Measurements from ENCODE around the gene MISFA. TPM values are rescaled to one million over a fixed set of nuclear protein-coding genes. Genes with fewer than 3 reads are reported as not detected.

Gene MISFA
- total and polyA plus RNA-seq, 9 of the 15 experiments (the other 6 are each of a cell fraction or from before 2014, with no cell fraction given) = 1.6 to 6.3 (median 3.4) TPM

GRCh38 chr11:18632841-18633240 is 33.3 kb downstream of the MISFA start (continued):
- no peak for TF ChIP-seq SRSF1 (IDR thresholded peaks at IDR 0.05; ENCODE audit: low read depth, low read length)
- TF ChIP-seq, protein P1, sequence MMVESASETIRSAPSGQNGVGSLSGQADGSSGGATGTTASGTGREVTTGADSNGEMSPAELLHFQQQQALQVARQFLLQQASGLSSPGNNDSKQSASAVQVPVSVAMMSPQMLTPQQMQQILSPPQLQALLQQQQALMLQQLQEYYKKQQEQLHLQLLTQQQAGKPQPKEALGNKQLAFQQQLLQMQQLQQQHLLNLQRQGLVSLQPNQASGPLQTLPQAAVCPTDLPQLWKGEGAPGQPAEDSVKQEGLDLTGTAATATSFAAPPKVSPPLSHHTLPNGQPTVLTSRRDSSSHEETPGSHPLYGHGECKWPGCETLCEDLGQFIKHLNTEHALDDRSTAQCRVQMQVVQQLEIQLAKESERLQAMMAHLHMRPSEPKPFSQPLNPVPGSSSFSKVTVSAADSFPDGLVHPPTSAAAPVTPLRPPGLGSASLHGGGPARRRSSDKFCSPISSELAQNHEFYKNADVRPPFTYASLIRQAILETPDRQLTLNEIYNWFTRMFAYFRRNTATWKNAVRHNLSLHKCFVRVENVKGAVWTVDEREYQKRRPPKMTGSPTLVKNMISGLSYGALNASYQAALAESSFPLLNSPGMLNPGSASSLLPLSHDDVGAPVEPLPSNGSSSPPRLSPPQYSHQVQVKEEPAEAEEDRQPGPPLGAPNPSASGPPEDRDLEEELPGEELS (CRISPR knock-in tag; IDR thresholded peaks at IDR 0.05; ENCODE audit: borderline replicate concordance) = no peak

DNA sequence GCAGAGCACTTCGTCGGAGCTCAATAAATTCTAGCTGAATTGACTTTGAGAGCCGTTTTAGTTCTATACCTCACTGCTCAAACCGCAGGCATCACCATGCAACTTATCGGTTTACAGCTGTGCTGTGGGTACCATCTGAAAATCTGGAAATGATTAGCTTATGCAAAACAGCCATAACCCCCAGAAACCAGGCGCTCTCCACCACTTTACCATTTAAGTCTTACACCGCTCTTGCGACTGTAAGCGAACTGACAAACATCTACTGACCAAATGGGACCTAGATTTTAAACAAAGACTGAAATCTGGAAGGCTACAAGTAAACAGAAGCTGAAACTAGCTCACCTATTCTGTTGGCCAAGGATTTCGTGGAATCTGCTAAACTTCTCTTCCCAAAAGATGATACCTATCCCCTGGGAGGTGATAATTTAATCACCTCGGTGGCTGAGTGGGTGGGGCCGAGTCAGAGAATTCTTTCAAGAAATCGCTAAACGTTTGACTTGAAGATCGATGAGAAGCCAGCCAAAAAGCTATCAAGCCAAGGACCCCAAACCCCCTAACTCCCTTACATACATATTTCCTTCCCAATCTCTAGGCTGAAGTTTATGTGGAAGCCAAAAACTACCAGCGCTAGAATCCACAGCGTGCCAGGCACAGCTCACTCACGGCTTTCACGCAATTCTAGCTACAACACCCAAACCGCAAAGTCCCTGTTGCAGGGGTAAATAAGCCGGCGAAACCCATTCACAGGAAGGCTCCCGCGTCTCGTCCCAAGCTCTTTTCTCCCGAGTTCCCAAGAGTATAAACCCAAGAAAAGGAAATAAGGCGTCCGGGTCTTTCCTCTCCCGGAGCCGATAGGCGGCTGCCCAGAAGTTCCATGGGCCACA is 33.9 kb downstream of the MISFA start:
- ChIA-PET POLR2A (interaction anchor here (0.6 to 2.0 kb wide), 13 partner anchors 9 to 390 kb away, joined by 3 to 10 read pairs (median 4); partner anchors contain the start of genes IGSF22 and UEVLD), CTCF (ENCODE audit: low intra/inter-chr PET ratio) (interaction anchor here (0.7 kb wide), 1 partner anchor 318 kb away, joined by 3 read pairs; no protein-coding TSS in a partner anchor)
- H3K9me1 ChIP-seq (ENCODE audit: control insufficient read depth, insufficient read depth, low read length) = no peaks in the 10 kb centered on the region
- in situ Hi-C loops (cut with MboI) = no loop called here
- H3K36me3 ChIP-seq (ENCODE audit: control insufficient read depth, insufficient read depth, low read length) = no peaks in the 10 kb centered on the region
- H3K27me3 ChIP-seq (ENCODE audit: control insufficient read depth in 2 of 2, insufficient read depth in 2 of 2, low read length in 2 of 2) = no peaks in the 10 kb centered on the region
- ATAC-seq = peak; percentile 4; the same call in 2 of the 3 replicates
- H3K9me3 ChIP-seq (replicated peaks; ENCODE audit: control insufficient read depth, insufficient read depth, low read depth, low read length) = no peaks in the 10 kb centered on the region
- WGBS (ENCODE audit: insufficient coverage, low coverage, missing lambda C conversion rate) = 2% methylated on average over 31 of the region's 31 CpGs
- peak overlapping the region; percentile 78 for H3K27ac ChIP-seq (ENCODE audit: extremely low read depth, low read depth, low read length)
- peak overlapping the region; percentile 93 for H3K9ac ChIP-seq (ENCODE audit: insufficient read depth in 1 of 2, low read depth in 2 of 2, low read length in 2 of 2)
- no peaks in the 10 kb centered on the region; the same call in 1 of the 2 replicates for H4K20me1 ChIP-seq (replicated peaks; ENCODE audit: control insufficient read depth, insufficient read depth, low read length)
- peak in 1 of 4 experiments; percentile 18 for DNase-seq (ENCODE audit: extremely low read depth in 1 of 4, low spot score in 3 of 4)
- H3K4me1 ChIP-seq (replicated peaks in 1 of 2; ENCODE audit: control insufficient read depth in 2 of 2, insufficient read depth in 2 of 2, low read length in 2 of 2) = peaks cover 4 to 5% of the 10 kb centered on the region in 2 experiments; a peak in 3 of 5 replicates
- H2AFZ ChIP-seq (ENCODE audit: low read depth, low read length) = peak overlapping the region; percentile 95
- peak overlapping the region; percentile 95 for H3K4me2 ChIP-seq (ENCODE audit: insufficient read depth, low read length)
- peak; percentile 79 for FAIRE-seq
- peak overlapping the region; percentile 95 for H3K4me3 ChIP-seq
- BruUV-seq (replicated peaks) = TSS peak; percentile 67
- intact Hi-C loops (cut with micrococcal nuclease) = loop anchor here (5.0 kb wide), 1 partner anchor 46 kb away; the partner anchor contains the start of gene UEVLD
- H3K79me2 ChIP-seq (ENCODE audit: control insufficient read depth, insufficient read depth, low read length) = peaks cover 51% of the 10 kb centered on the region
- TF ChIP-seq ZBTB9 (CRISPR knock-in tag; IDR thresholded peaks at IDR 0.05) (no peak), ETV5 (CRISPR knock-in tag; IDR thresholded peaks at IDR 0.05; ENCODE audit: low read depth) (0 out of 2 replicates have a peak, but pooled peaks have one; percentile 0), LCOR (CRISPR knock-in tag; IDR thresholded peaks at IDR 0.05) (0 out of 2 replicates have a peak, but pooled peaks have one; percentile 14), SAP30 (IDR thresholded peaks at IDR 0.05; ENCODE audit: borderline replicate concordance, insufficient read depth, low read depth, low read length, poor library complexity, severe bottlenecking) (peak; percentile 81), FOXK1 (CRISPR knock-in tag; IDR thresholded peaks at IDR 0.05; ENCODE audit: borderline replicate concordance) (0 out of 2 replicates have a peak, but pooled peaks have one; percentile 13), KAT7 (CRISPR knock-in tag; IDR thresholded peaks at IDR 0.05; ENCODE audit: borderline replicate concordance) (0 out of 2 replicates have a peak, but pooled peaks have one; percentile 39), CHD1 (IDR thresholded peaks at IDR 0.05; ENCODE audit: low read length) (peak; percentile 82), TCF3 (CRISPR knock-in tag; IDR thresholded peaks at IDR 0.05) (peak; percentile 20; the same call in 1 of the 2 replicates), ILK (tag; IDR thresholded peaks at IDR 0.05; ENCODE audit: borderline replicate concordance, low read depth) (no peak)
- TF ChIP-seq, protein P2, sequence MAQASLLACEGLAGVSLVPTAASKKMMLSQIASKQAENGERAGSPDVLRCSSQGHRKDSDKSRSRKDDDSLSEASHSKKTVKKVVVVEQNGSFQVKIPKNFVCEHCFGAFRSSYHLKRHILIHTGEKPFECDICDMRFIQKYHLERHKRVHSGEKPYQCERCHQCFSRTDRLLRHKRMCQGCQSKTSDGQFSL (CRISPR knock-in tag; IDR thresholded peaks at IDR 0.05) = 0 out of 2 replicates have a peak, but pooled peaks have one; percentile 22
- TF ChIP-seq, protein P2 (tag; IDR thresholded peaks at IDR 0.05) = 0 out of 4 replicates have a peak, but pooled peaks of 1 of the 2 experiments have one; percentile 31
